ENCODE results near the gene FHAD1. TPM values are rescaled to one million over a fixed set of nuclear protein-coding genes. Genes with fewer than 3 reads are reported as not detected.

Gene FHAD1
- total and polyA plus RNA-seq, 2 experiments from 2014 or later: 0.13 to 0.68 TPM

GRCh38 chr1:15277447-15277838 lies 30.4 kb downstream of the FHAD1 start:
- TF ChIP-seq CTCF (IDR thresholded peaks at IDR 0.05; ENCODE audit: poor library complexity) (no peak), EZH2 (IDR thresholded peaks at IDR 0.05; ENCODE audit: borderline replicate concordance) (no peak), EZH2phosphoT487 (IDR thresholded peaks at IDR 0.05; ENCODE audit: low read depth, severe bottlenecking, unreplicated experiment) (no peak)
- no peaks in the 10 kb centered on the region for H3K79me2 ChIP-seq
- H3K4me1 ChIP-seq (ENCODE audit: insufficient read depth): no peaks in the 10 kb centered on the region
- H3K9me3 ChIP-seq (ENCODE audit: low read depth): no peaks in the 10 kb centered on the region
- no peak overlapping the region for H3K4me3 ChIP-seq
- no peaks in the 10 kb centered on the region for H4K20me1 ChIP-seq (ENCODE audit: insufficient read depth, poor library complexity, severe bottlenecking)
- no peaks in the 10 kb centered on the region for H3K9me2 ChIP-seq (replicated peaks; ENCODE audit: insufficient read depth)
- no peaks in the 10 kb centered on the region for H3K36me3 ChIP-seq (replicated peaks; ENCODE audit: insufficient read depth, low read depth)
- H3K4me2 ChIP-seq: no peak overlapping the region
- WGBS (ENCODE audit: low lambda C conversion rate, missing lambda C conversion rate): 89% methylated on average over 5 of the region's 5 CpGs
- no peak overlapping the region for H3K27ac ChIP-seq
- no peaks in the 10 kb centered on the region for H3K27me3 ChIP-seq
- no peak for DNase-seq (ENCODE audit: low spot score)
- no peak overlapping the region for H2AFZ ChIP-seq

GRCh38 chr1:15277933-15278332 lies 30.9 kb downstream of the FHAD1 start:
- Histone ChIP-seq H3K27ac (no peak overlapping the region), H4K20me1 (ENCODE audit: insufficient read depth, poor library complexity, severe bottlenecking) (no peaks in the 10 kb centered on the region), H3K79me2 (no peaks in the 10 kb centered on the region), H3K4me1 (ENCODE audit: insufficient read depth) (no peaks in the 10 kb centered on the region), H3K36me3 (replicated peaks; ENCODE audit: insufficient read depth, low read depth) (no peaks in the 10 kb centered on the region), H3K9me3 (ENCODE audit: low read depth) (no peaks in the 10 kb centered on the region), H3K9me2 (replicated peaks; ENCODE audit: insufficient read depth) (no peaks in the 10 kb centered on the region), H3K27me3 (no peaks in the 10 kb centered on the region), H3K4me2 (no peak overlapping the region), H2AFZ (no peak overlapping the region), H3K4me3 (no peak overlapping the region)
- TF ChIP-seq EZH2 (IDR thresholded peaks at IDR 0.05; ENCODE audit: borderline replicate concordance) (no peak), CTCF (IDR thresholded peaks at IDR 0.05; ENCODE audit: poor library complexity) (no peak), EZH2phosphoT487 (IDR thresholded peaks at IDR 0.05; ENCODE audit: low read depth, severe bottlenecking, unreplicated experiment) (no peak)
- 99% methylated on average over 4 of the region's 4 CpGs for WGBS (ENCODE audit: low lambda C conversion rate, missing lambda C conversion rate)
- DNase-seq (ENCODE audit: low spot score): no peak

- DNase-seq (ENCODE audit: low spot score): no peak
- no peaks in the 10 kb centered on the region for H3K79me2 ChIP-seq
- H3K4me1 ChIP-seq (ENCODE audit: insufficient read depth): peaks cover 4% of the 10 kb centered on the region
- no peaks in the 10 kb centered on the region for H3K9me3 ChIP-seq (ENCODE audit: low read depth)
- H3K27ac ChIP-seq: no peak overlapping the region
- H3K36me3 ChIP-seq (replicated peaks; ENCODE audit: insufficient read depth, low read depth): no peaks in the 10 kb centered on the region
- WGBS (ENCODE audit: low lambda C conversion rate, missing lambda C conversion rate): 81% methylated on average over 10 of the region's 10 CpGs
- H3K27me3 ChIP-seq: no peaks in the 10 kb centered on the region
- TF ChIP-seq EZH2 (IDR thresholded peaks at IDR 0.05; ENCODE audit: borderline replicate concordance) (no peak), CTCF (IDR thresholded peaks at IDR 0.05; ENCODE audit: poor library complexity) (no peak), EZH2phosphoT487 (IDR thresholded peaks at IDR 0.05; ENCODE audit: low read depth, severe bottlenecking, unreplicated experiment) (no peak)
- no peak overlapping the region for H2AFZ ChIP-seq
- H3K4me2 ChIP-seq: no peak overlapping the region
- no peak overlapping the region for H3K4me3 ChIP-seq
- H3K9me2 ChIP-seq (replicated peaks; ENCODE audit: insufficient read depth): no peaks in the 10 kb centered on the region
- H4K20me1 ChIP-seq (ENCODE audit: insufficient read depth, poor library complexity, severe bottlenecking): no peaks in the 10 kb centered on the region
These were observed 32.7 kb downstream of the FHAD1 start for GRCh38 chr1:15279576-15280230.

Measured in hepatocyte (in vitro differentiated cells).